Endothelial cell of umbilical vein (primary cell): ENCODE results near the gene ARPC5L.

Source experiments
- EZH2 ChIP-seq: IDR thresholded peaks from 2 replicates; pipeline ENCODE4 v1.6.1; 2012; ENCODE audit warnings: borderline replicate concordance, low read depth, mild to moderate bottlenecking, moderate library complexity, low read length, inconsistent platforms; ENCODE audit not compliant: severe bottlenecking
- FOS ChIP-seq: IDR thresholded peaks from 2 replicates; pipeline ENCODE4 v1.6.1; 2011; ENCODE audit warnings: mild to moderate bottlenecking, low read length, moderate library complexity, borderline replicate concordance; ENCODE audit not compliant: insufficient read depth
- GATA2 ChIP-seq: IDR thresholded peaks from 2 replicates; pipeline ENCODE4 v1.7.0; 2011; ENCODE audit warnings: low read depth, mild to moderate bottlenecking, moderate library complexity, mixed read lengths, low read length; ENCODE audit not compliant: insufficient read length, insufficient read depth
- MYC ChIP-seq: IDR thresholded peaks from one replicate; pipeline ENCODE4 v1.6.1; 2011; ENCODE audit warnings: mild to moderate bottlenecking, low read depth, low read length
- POLR2A ChIP-seq: IDR thresholded peaks from 2 replicates; pipeline ENCODE4 v1.6.1; 2012; ENCODE audit warnings: low read depth, mild to moderate bottlenecking, control low read depth, low read length
- POLR2AphosphoS5 ChIP-seq: IDR thresholded peaks from 2 replicates; pipeline ENCODE4 v1.6.1; 2012; ENCODE audit warnings: low read depth, mild to moderate bottlenecking, control low read depth, low read length, moderate library complexity; ENCODE audit not compliant: insufficient read depth
- TF ChIP-seq, protein P1 (sequence below), 2 donors: IDR thresholded peaks; 1 replicate in 1 of 2; 2 replicates in 1 of 2; pipeline ENCODE4 v1.5.1; 2011; ENCODE audit warnings: low read length in 2 of 2, mild to moderate bottlenecking in 2 of 2, moderate library complexity in 2 of 2, control low read depth in 1 of 2, inconsistent platforms in 1 of 2, low read depth in 1 of 2; ENCODE audit not compliant: insufficient read depth in 1 of 2; ENCODE audit errors: extremely low read depth in 1 of 2
- TF ChIP-seq, protein P2 (sequence below): IDR thresholded peaks from 2 replicates; pipeline ENCODE4 v1.6.1; 2011; ENCODE audit not compliant: insufficient read depth, insufficient read length

DNA sequence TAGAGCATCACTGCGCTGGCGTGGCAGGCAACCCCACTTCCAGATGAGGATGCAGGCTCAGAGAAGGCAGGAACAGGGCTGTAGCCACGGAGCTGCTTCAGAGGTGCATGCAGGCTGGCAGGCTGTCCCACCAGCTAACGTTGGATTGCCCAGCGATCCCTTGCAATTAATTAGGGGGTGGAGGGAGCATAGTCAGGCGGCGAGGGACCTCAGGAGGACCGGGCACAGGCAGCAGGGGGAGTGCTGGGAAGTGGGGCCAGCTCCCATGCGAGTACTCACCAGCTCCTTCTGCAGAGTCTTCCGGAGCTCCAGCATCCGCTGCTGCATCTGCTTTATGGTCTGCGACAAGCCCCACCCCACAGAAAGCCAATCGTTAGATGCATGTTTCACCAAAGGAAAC lies 20.3 kb downstream of the ARPC5L start:
- TF ChIP-seq POLR2A (no peak), EZH2 (no peak), GATA2 (no peak), POLR2AphosphoS5 (no peak), FOS (no peak), MYC (no peak)
- TF ChIP-seq, protein P1, sequence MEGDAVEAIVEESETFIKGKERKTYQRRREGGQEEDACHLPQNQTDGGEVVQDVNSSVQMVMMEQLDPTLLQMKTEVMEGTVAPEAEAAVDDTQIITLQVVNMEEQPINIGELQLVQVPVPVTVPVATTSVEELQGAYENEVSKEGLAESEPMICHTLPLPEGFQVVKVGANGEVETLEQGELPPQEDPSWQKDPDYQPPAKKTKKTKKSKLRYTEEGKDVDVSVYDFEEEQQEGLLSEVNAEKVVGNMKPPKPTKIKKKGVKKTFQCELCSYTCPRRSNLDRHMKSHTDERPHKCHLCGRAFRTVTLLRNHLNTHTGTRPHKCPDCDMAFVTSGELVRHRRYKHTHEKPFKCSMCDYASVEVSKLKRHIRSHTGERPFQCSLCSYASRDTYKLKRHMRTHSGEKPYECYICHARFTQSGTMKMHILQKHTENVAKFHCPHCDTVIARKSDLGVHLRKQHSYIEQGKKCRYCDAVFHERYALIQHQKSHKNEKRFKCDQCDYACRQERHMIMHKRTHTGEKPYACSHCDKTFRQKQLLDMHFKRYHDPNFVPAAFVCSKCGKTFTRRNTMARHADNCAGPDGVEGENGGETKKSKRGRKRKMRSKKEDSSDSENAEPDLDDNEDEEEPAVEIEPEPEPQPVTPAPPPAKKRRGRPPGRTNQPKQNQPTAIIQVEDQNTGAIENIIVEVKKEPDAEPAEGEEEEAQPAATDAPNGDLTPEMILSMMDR (IDR thresholded peaks at IDR 0.05; ENCODE audit: extremely low read depth in 1 of 2, insufficient read depth in 1 of 2, low read depth in 1 of 2, low read length in 2 of 2) = no peak
- TF ChIP-seq, protein P2, sequence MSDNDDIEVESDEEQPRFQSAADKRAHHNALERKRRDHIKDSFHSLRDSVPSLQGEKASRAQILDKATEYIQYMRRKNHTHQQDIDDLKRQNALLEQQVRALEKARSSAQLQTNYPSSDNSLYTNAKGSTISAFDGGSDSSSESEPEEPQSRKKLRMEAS = no peak
